MM.1S (cell line): ENCODE measurements around the gene COPG1.

Experiments used
- DNase-seq: peaks from one replicate; pipeline ENCODE4 v3.0.0-alpha.2; 2015
- H2AFZ ChIP-seq: fragments of 300-600 bp; sonication (generic); 2 replicates; pipeline ENCODE4 v1.6.0; 2016; ENCODE audit warnings: antibody characterized with exemption, low read length
- H3F3A ChIP-seq: fragments of 300-600 bp; sonication (generic); 2 replicates; pipeline ENCODE4 v1.6.1; 2016; ENCODE audit warnings: mild to moderate bottlenecking, antibody characterized with exemption, low read length, moderate library complexity, mixed read lengths; ENCODE audit not compliant: insufficient read depth
- H3K27ac ChIP-seq: fragments of 300-600 bp; sonication (generic); 2 replicates; pipeline ENCODE4 v1.5.1; 2016; ENCODE audit warnings: mild to moderate bottlenecking, low read length
- H3K27me3 ChIP-seq: fragments of 300-600 bp; sonication (generic); replicated peaks from 2 replicates; pipeline ENCODE4 v1.6.0; 2016; ENCODE audit warnings: low read length; ENCODE audit not compliant: insufficient read depth
- H3K36me3 ChIP-seq: fragments of 300-600 bp; sonication (generic); replicated peaks from 2 replicates; pipeline ENCODE4 v1.6.1; 2016; ENCODE audit warnings: mild to moderate bottlenecking, low read length, mixed read lengths; ENCODE audit not compliant: insufficient read depth
- H3K4me1 ChIP-seq: fragments of 300-600 bp; sonication (generic); 2 replicates; pipeline ENCODE4 v1.6.1; 2016; ENCODE audit warnings: low read length, mixed read lengths
- H3K4me2 ChIP-seq: fragments of 300-600 bp; sonication (generic); 2 replicates; pipeline ENCODE4 v1.6.0; 2016; ENCODE audit warnings: low read depth, low read length
- H3K4me3 ChIP-seq: fragments of 300-600 bp; sonication (generic); 2 replicates; pipeline ENCODE4 v1.5.1; 2016; ENCODE audit warnings: low read length, mixed read lengths
- H3K79me2 ChIP-seq: fragments of 300-600 bp; sonication (generic); 2 replicates; pipeline ENCODE4 v1.6.1; 2016; ENCODE audit warnings: mixed run types, low read length, mixed read lengths
- H3K9ac ChIP-seq: fragments of 300-600 bp; sonication (generic); 2 replicates; pipeline ENCODE4 v1.6.1; 2016; ENCODE audit warnings: low read length, mixed read lengths
- H3K9me2 ChIP-seq: fragments of 300-600 bp; sonication (generic); replicated peaks from 2 replicates; pipeline ENCODE4 v1.6.1; 2016; ENCODE audit warnings: mild to moderate bottlenecking, low read length, mixed read lengths; ENCODE audit not compliant: insufficient read depth
- H3K9me3 ChIP-seq: fragments of 300-600 bp; sonication (generic); replicated peaks from 2 replicates; pipeline ENCODE4 v1.6.1; 2016; ENCODE audit warnings: mild to moderate bottlenecking, low read length, mixed read lengths; ENCODE audit not compliant: insufficient read depth
- H4K20me1 ChIP-seq: fragments of 300-600 bp; sonication (generic); 2 replicates; pipeline ENCODE4 v1.6.1; 2016; ENCODE audit warnings: mild to moderate bottlenecking, low read length, moderate library complexity, mixed read lengths; ENCODE audit not compliant: insufficient read depth
- CTCF ChIP-seq: fragments of 300-600 bp; sonication (generic); IDR thresholded peaks from 2 replicates; pipeline ENCODE4 v1.5.1; 2016; ENCODE audit warnings: antibody characterized with exemption, low read length, mixed read lengths
- EZH2 ChIP-seq: fragments of 300-600 bp; sonication (generic); optimal IDR thresholded peaks from 2 replicates; pipeline ENCODE3; 2017; ENCODE audit warnings: low read depth, mild to moderate bottlenecking, antibody characterized with exemption, low read length, mixed read lengths
- EZH2phosphoT487 ChIP-seq: fragments of 300-600 bp; sonication (generic); IDR thresholded peaks from 2 replicates; pipeline ENCODE4 v1.6.1; 2018; ENCODE audit warnings: antibody characterized with exemption, low read length

The COPG1 gene

DNA sequence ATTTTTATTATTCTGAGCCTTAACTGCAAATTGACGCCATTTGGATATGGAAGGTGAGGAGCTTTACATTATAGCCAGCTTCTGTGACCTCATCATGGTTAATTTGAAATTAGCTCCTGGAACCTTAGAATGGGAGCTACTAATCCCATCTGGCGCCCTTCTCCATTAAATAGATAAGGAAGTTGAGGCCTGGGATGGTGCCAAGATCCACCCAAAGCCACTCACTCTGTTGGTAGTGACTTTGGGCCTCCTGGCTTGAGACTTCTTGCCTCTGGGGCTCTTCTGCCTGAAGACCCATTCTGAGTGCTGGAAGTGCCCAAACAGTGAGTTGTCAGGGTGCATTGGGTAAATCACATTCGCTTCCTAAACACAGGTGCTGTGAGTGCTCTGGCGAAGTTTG lies 17.2 kb downstream of the COPG1 start:
- peaks cover 33% of the 10 kb centered on the region for H3K36me3 ChIP-seq

DNA sequence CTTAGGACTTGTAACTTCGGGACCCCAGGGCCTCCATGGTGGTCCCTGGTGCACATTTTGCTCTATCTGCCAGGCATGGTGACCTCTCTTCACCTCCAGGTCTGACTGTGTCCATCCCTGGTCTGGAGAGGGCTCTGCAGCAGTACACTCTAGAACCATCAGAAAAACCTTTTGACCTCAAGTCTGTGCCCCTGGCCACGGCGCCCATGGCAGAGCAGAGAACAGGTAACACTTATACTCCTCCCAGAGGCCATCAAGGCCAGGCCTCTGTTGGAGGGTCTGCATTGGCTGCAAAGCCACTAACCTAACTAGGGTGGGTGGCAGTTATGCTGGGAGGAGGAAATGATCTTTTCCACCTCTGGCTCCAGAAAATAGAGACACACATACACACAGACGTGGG lies 19.0 kb downstream of the COPG1 start:
- no peaks in the 10 kb centered on the region for H3K4me1 ChIP-seq
- no peak overlapping the region for H2AFZ ChIP-seq
- no peaks in the 10 kb centered on the region; the same call in 1 of the 2 replicates for H3F3A ChIP-seq
- no peaks in the 10 kb centered on the region for H3K27me3 ChIP-seq
- H4K20me1 ChIP-seq, result no peaks in the 10 kb centered on the region
- no peaks in the 10 kb centered on the region for H3K9me2 ChIP-seq
- H3K79me2 ChIP-seq, result peaks cover 12% of the 10 kb centered on the region; the same call in 1 of the 2 replicates
- no peak for TF ChIP-seq CTCF
- TF ChIP-seq EZH2, result no peak
- no peak for TF ChIP-seq EZH2phosphoT487
- H3K9me3 ChIP-seq, result no peaks in the 10 kb centered on the region
- DNase-seq, result no peak
- H3K4me2 ChIP-seq, result no peak overlapping the region
- no peak overlapping the region for H3K27ac ChIP-seq
- H3K36me3 ChIP-seq, result peaks cover 32% of the 10 kb centered on the region
- no peak overlapping the region for H3K9ac ChIP-seq
- no peak overlapping the region for H3K4me3 ChIP-seq

More for the DNA sequence above, 17.2 kb downstream of the COPG1 start:
- peaks cover 12% of the 10 kb centered on the region for H3K79me2 ChIP-seq
- H3K4me3 ChIP-seq, result no peak overlapping the region
- H3K27me3 ChIP-seq, result no peaks in the 10 kb centered on the region
- H3K4me2 ChIP-seq, result no peak overlapping the region
- no peak overlapping the region for H2AFZ ChIP-seq
- H4K20me1 ChIP-seq, result no peaks in the 10 kb centered on the region
- no peaks in the 10 kb centered on the region for H3K4me1 ChIP-seq
- H3F3A ChIP-seq, result no peaks in the 10 kb centered on the region; the same call in 1 of the 2 replicates
- H3K9ac ChIP-seq, result no peak overlapping the region
- TF ChIP-seq EZH2phosphoT487 (no peak), EZH2 (no peak), CTCF (no peak)
- no peaks in the 10 kb centered on the region for H3K9me3 ChIP-seq
- no peaks in the 10 kb centered on the region for H3K9me2 ChIP-seq
- no peak for DNase-seq
- no peak overlapping the region for H3K27ac ChIP-seq

GRCh38 chr3:129271674-129272073 lies 22.3 kb downstream of the COPG1 start:
- TF ChIP-seq EZH2phosphoT487 (no peak), CTCF (no peak), EZH2 (no peak)
- Histone ChIP-seq H3K4me3 (no peak overlapping the region), H3K9me3 (no peaks in the 10 kb centered on the region), H3K79me2 (peaks cover 13% of the 10 kb centered on the region), H4K20me1 (no peaks in the 10 kb centered on the region), H3K9me2 (no peaks in the 10 kb centered on the region), H3K27ac (no peak overlapping the region), H3F3A (peaks cover 19% of the 10 kb centered on the region), H3K4me1 (peaks cover 31% of the 10 kb centered on the region), H3K9ac (no peak overlapping the region), H2AFZ (no peak overlapping the region), H3K27me3 (no peaks in the 10 kb centered on the region), H3K4me2 (no peak overlapping the region), H3K36me3 (peaks cover 14% of the 10 kb centered on the region)
- DNase-seq, result no peak
